Endothelial cell of umbilical vein (primary cell): Measurements from ENCODE around the gene PPP5C. TPM values are rescaled to one million over a fixed set of nuclear protein-coding genes. Genes with fewer than 3 reads are reported as not detected.
A peak's percentile ranks its signal among the peaks of the same experiment; 100 is the strongest.
"Not testable (repeated sequence)": the region's sequence is repeated elsewhere in the genome, so short reads cannot be mapped to it uniquely, and the experiment has no call there.

Source experiments
- BruUV-seq: library from RNA; stranded (reverse); fragments of 400-500 nt; replicated peaks from 2 replicates; lab custom pipeline; 2021; lab: Mats Ljungman, UMichigan
- CTCF ChIA-PET: fragments of 300-600, 350-600 bp; sonication (Branson Sonifier 250); formaldehyde crosslinking; loops from one replicate; lab custom pipeline; 2021; ENCODE audit warnings: antibody characterized with exemption, inconsistent platforms; lab: Charles Lee
- POLR2A ChIA-PET: fragments of 300-600, 350-600 bp; sonication (Branson Sonifier 250); formaldehyde crosslinking; loops from one replicate; lab custom pipeline; 2021; ENCODE audit warnings: antibody characterized with exemption, inconsistent platforms; lab: Charles Lee
- DNase-seq: peaks from one replicate; pipeline ENCODE4 v3.0.0-alpha.2; 2011; ENCODE audit warnings: low read depth, low spot score
- FAIRE-seq: peaks from 2 replicates; lab custom pipeline; 2011; peaks lifted over from hg19 to GRCh38; lab: Jason Lieb, UNC
- H2AFZ ChIP-seq: 2 replicates; pipeline ENCODE4 v1.6.0; 2012; ENCODE audit warnings: low read depth, low read length, control low read depth, inconsistent platforms
- H3K27ac ChIP-seq: 2 replicates; pipeline ENCODE4 v1.5.1; 2011; ENCODE audit warnings: low read depth, mild to moderate bottlenecking, control low read depth, low read length, moderate library complexity; ENCODE audit not compliant: insufficient read depth
- H3K27me3 ChIP-seq, 2 experiments: 2 replicates each; pipeline versions ENCODE4 v1.6.0 to v1.6.1; 2011; ENCODE audit warnings: low read length in 2 of 2, mixed read lengths in 1 of 2; ENCODE audit not compliant: control insufficient read depth in 2 of 2, insufficient read depth in 2 of 2
- H3K36me3 ChIP-seq, 2 experiments: 2 replicates in 1 of 2; 3 replicates in 1 of 2; pipeline ENCODE4 v1.5.1; 2011; ENCODE audit warnings: low read length in 2 of 2, mild to moderate bottlenecking in 1 of 2, moderate library complexity in 1 of 2; ENCODE audit not compliant: control insufficient read depth in 2 of 2, insufficient read depth in 2 of 2; ENCODE audit errors: extremely low read depth in 1 of 2
- H3K4me1 ChIP-seq: 3 replicates; pipeline ENCODE4 v1.5.1; 2011; ENCODE audit warnings: mild to moderate bottlenecking, low read length; ENCODE audit not compliant: control insufficient read depth, insufficient read depth; ENCODE audit errors: extremely low read depth
- H3K4me2 ChIP-seq: 2 replicates; pipeline ENCODE4 v1.6.1; 2011; ENCODE audit warnings: low read length, control low read depth, mixed read lengths; ENCODE audit not compliant: insufficient read depth
- H3K4me3 ChIP-seq, 3 experiments: fragments of 200-600 bp in 1 of 3; sonication (generic), shearing (Covaris generic) in 1 of 3; replicated peaks in 1 of 3; 2 replicates each; pipeline ENCODE4 v1.5.1; 2011 to 2016; ENCODE audit warnings: control low read depth in 3 of 3, low read length in 3 of 3, mild to moderate bottlenecking in 2 of 3, inconsistent platforms in 1 of 3, low read depth in 1 of 3, moderate library complexity in 1 of 3; ENCODE audit not compliant: insufficient read depth in 1 of 3
- H3K79me2 ChIP-seq: 2 replicates; pipeline ENCODE4 v1.6.0; 2012; ENCODE audit warnings: low read length, inconsistent platforms; ENCODE audit not compliant: control insufficient read depth, insufficient read depth
- H3K9ac ChIP-seq: replicated peaks from 2 replicates; pipeline ENCODE3; 2011; ENCODE audit warnings: low read length, control low read depth; ENCODE audit not compliant: insufficient read depth; ENCODE audit errors: extremely low read depth
- H3K9me1 ChIP-seq: replicated peaks from 3 replicates; pipeline ENCODE4 v1.6.0; 2011; ENCODE audit warnings: mild to moderate bottlenecking, low read length; ENCODE audit not compliant: control insufficient read depth, insufficient read depth; ENCODE audit errors: extremely low read depth
- H3K9me3 ChIP-seq: replicated peaks from 2 replicates; pipeline ENCODE4 v1.5.1; 2012; ENCODE audit warnings: low read length, inconsistent platforms; ENCODE audit not compliant: control insufficient read depth, insufficient read depth
- H4K20me1 ChIP-seq: replicated peaks from 2 replicates; pipeline ENCODE3; 2011; ENCODE audit warnings: mild to moderate bottlenecking, low read length; ENCODE audit not compliant: control insufficient read depth, insufficient read depth; ENCODE audit errors: extremely low read depth
- POLR2A ChIP-seq: IDR thresholded peaks from 2 replicates; pipeline ENCODE4 v1.6.1; 2012; ENCODE audit warnings: low read depth, mild to moderate bottlenecking, control low read depth, low read length
- POLR2AphosphoS5 ChIP-seq: IDR thresholded peaks from 2 replicates; pipeline ENCODE4 v1.6.1; 2012; ENCODE audit warnings: low read depth, mild to moderate bottlenecking, control low read depth, low read length, moderate library complexity; ENCODE audit not compliant: insufficient read depth
- dilution Hi-C: fragments of 300-500 bp; cut with MboI; formaldehyde crosslinking; loops from one replicate; pipeline ENCODE4 v1.15.0; 2019; ENCODE audit warnings: low sequenced_read_pairs; ENCODE audit not compliant: extremely low pct_ligation_motif_present
- intact Hi-C: fragments of 100-400 bp; cut with micrococcal nuclease; formaldehyde crosslinking; loops from one replicate; pipeline ENCODE4 v1.10.0; 2022
- polyA plus RNA-seq, 4 experiments: library from polyadenylated mRNA; depleted of rRNA in 3 of 4; stranded (reverse) in 3 of 4; unstranded in 1 of 4; fragments of >200 nt; gene quantifications; 2 replicates each; pipeline versions ENCODE4 v1.2.1 to v1.2.3, GENCODE V29; 2011 to 2012; ENCODE audit warnings: missing spikeins in 1 of 4
- total RNA-seq: library from RNA; stranded (reverse); gene quantifications from 2 replicates; pipeline ENCODE4 v1.2.3, GENCODE V29; 2021
- TF ChIP-seq, protein P1 (sequence below), 2 donors: IDR thresholded peaks; 1 replicate in 1 of 2; 2 replicates in 1 of 2; pipeline ENCODE4 v1.5.1; 2011; ENCODE audit warnings: low read length in 2 of 2, mild to moderate bottlenecking in 2 of 2, moderate library complexity in 2 of 2, control low read depth in 1 of 2, inconsistent platforms in 1 of 2, low read depth in 1 of 2; ENCODE audit not compliant: insufficient read depth in 1 of 2; ENCODE audit errors: extremely low read depth in 1 of 2

PPP5C gene
- total and polyA plus RNA-seq, 2 donors (not counting 3 experiments of a cell fraction or from before 2014, with no cell fraction given): 114 to 172 TPM

DNA sequence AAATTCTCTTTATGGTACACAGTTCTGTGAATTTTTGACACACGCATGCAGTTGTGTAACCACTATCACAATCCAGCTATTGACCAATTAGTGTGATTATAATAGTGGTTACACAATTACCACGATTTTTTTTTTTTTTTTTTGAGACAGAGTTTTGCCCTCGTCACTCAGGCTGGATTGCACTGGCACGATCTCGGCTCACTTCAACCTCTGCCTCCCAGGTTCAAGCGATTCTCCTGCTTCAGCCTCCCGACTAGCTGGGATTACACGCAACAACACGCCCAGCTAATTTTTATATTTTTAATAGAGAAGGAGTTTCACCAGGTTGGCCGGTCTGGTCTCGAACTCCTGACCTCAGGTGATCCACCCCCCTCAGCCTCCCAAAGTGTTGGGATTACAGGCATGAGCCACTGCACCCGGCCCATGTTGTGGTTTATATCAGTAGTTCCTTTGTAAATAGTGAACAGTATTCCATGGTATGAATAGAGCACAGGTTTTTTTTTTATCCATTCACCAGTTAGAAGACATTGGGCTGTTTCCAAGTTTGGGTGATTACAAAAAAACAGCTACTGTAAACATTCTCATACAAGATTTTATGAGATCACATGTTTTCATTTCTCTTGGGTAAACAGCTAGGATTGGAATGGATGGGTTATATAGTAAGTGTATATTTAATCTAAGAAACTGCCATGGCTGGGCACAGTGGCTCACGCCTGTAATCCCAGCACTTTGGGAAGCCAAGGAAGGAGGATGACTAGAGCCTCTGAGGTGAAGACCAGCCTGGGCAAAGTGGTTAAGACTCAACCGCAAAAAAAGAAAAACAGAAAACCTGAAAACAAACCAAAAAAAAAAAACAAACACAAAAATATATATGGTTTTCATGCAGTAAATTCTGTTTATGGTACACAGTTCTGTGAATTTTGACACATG lies 33.1 kb upstream of the PPP5C start:
- DNase-seq, H4K20me1 ChIP-seq, H3K27ac ChIP-seq, intact Hi-C loops, H3K9me1 ChIP-seq, H3K79me2 ChIP-seq, H3K4me3 ChIP-seq, H3K27me3 ChIP-seq, H3K4me1 ChIP-seq, H2AFZ ChIP-seq, H3K9me3 ChIP-seq, H3K9ac ChIP-seq, H3K4me2 ChIP-seq, BruUV-seq, H3K36me3 ChIP-seq, dilution Hi-C loops: not testable (repeated sequence)
- POLR2A ChIA-PET: interaction anchor here (0.7 kb wide), 1 partner anchor 20 kb away, joined by 5 read pairs; no protein-coding TSS in a partner anchor
- FAIRE-seq: peak; percentile 38
- CTCF ChIA-PET: interaction anchor here (0.6 to 1.5 kb wide), 3 partner anchors 29 to 164 kb away, joined by 3 to 5 read pairs (median 3); no protein-coding TSS in a partner anchor

DNA sequence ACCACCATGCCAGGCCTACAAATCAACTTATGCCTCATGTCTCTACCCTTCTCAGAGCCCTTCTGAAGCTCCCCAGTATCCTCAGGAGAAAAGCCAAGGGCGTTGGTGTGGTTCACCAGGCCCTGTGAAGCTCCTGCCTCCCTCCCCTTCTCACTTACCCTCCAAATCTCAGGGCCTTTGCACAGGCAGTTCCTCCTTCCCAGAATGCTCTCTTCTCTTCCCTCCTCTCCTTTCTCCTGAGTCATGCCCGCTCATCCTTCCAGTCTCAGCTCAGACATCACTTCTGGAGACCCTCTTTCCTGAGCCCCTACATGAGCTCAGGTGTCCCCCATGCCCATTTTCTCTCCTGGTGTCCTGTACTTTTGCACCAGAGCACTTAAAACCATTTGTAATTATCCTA lies 29.5 kb upstream of the PPP5C start:
- Histone ChIP-seq H3K4me1 (no peaks in the 10 kb centered on the region), H2AFZ (no peak overlapping the region), H3K9ac (no peak overlapping the region), H3K36me3 (peaks cover 0 to 1% of the 10 kb centered on the region in 2 experiments), H4K20me1 (no peaks in the 10 kb centered on the region), H3K9me3 (no peaks in the 10 kb centered on the region), H3K79me2 (no peaks in the 10 kb centered on the region), H3K4me2 (no peak overlapping the region), H3K4me3 (no peak overlapping the region), H3K27ac (no peak overlapping the region), H3K9me1 (no peaks in the 10 kb centered on the region), H3K27me3 (no peaks in the 10 kb centered on the region)
- dilution Hi-C loops: no loop called here
- no peak for FAIRE-seq
- TF ChIP-seq POLR2AphosphoS5: no peak
- no peak for TF ChIP-seq POLR2A
- TF ChIP-seq, protein P1, sequence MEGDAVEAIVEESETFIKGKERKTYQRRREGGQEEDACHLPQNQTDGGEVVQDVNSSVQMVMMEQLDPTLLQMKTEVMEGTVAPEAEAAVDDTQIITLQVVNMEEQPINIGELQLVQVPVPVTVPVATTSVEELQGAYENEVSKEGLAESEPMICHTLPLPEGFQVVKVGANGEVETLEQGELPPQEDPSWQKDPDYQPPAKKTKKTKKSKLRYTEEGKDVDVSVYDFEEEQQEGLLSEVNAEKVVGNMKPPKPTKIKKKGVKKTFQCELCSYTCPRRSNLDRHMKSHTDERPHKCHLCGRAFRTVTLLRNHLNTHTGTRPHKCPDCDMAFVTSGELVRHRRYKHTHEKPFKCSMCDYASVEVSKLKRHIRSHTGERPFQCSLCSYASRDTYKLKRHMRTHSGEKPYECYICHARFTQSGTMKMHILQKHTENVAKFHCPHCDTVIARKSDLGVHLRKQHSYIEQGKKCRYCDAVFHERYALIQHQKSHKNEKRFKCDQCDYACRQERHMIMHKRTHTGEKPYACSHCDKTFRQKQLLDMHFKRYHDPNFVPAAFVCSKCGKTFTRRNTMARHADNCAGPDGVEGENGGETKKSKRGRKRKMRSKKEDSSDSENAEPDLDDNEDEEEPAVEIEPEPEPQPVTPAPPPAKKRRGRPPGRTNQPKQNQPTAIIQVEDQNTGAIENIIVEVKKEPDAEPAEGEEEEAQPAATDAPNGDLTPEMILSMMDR (IDR thresholded peaks at IDR 0.05; ENCODE audit: extremely low read depth in 1 of 2, insufficient read depth in 1 of 2, low read depth in 1 of 2, low read length in 2 of 2): no peak
- POLR2A ChIA-PET: no interaction called here
- BruUV-seq: no TSS peak
- intact Hi-C loops: no loop called here
- DNase-seq: no peak
- CTCF ChIA-PET: interaction anchor here (1.0 kb wide), 1 partner anchor 26 kb away, joined by 3 read pairs; no protein-coding TSS in a partner anchor
